GM12878 (cell line): ENCODE measurements around the gene EXOC7. TPM values are rescaled to one million over a fixed set of nuclear protein-coding genes. Genes with fewer than 3 reads are reported as not detected.

Source experiments
- ATAC-seq: fragments of 200-7000 bp; cut with Tn5 transposase; 3 replicates; pipeline ENCODE4 v1.9.1; 2020; ENCODE audit warnings: mild to moderate bottlenecking, moderate library complexity
- BruUV-seq: library from RNA; stranded (reverse); fragments of 400-500 nt; replicated peaks from 2 replicates; lab custom pipeline; 2021; lab: Mats Ljungman, UMichigan
- CTCF ChIA-PET: fragments of 300-600 bp; sonication (Branson Sonifier 250); formaldehyde crosslinking; extraction: SDS; loops from one replicate; lab custom pipeline; 2021; ENCODE audit warnings: inconsistent platforms; lab: Yijun Ruan, JAX
- POLR2A ChIA-PET: fragments of 350-600 bp; formaldehyde crosslinking; extraction: SDS; loops from one replicate; lab custom pipeline; 2021; ENCODE audit warnings: inconsistent platforms; lab: Charles Lee
- RAD21 ChIA-PET: fragments of 300-600 bp; sonication (Branson Sonifier 250); formaldehyde crosslinking; loops from one replicate; lab custom pipeline; 2023; ENCODE audit warnings: antibody characterized with exemption; ENCODE audit not compliant: unreplicated experiment; lab: Charles Lee
- SMC1A ChIA-PET: fragments of 300-600 bp; sonication (Branson Sonifier 250); formaldehyde crosslinking; loops from one replicate; lab custom pipeline; 2023; ENCODE audit not compliant: unreplicated experiment, uncharacterized antibody; lab: Charles Lee
- DNase-seq: peaks from one replicate; pipeline ENCODE4 v3.0.0-alpha.2; 2011; ENCODE audit warnings: low read depth, low spot score
- FAIRE-seq: peaks from 3 replicates; lab custom pipeline; 2011; peaks lifted over from hg19 to GRCh38; lab: Jason Lieb, UNC
- H2AFZ ChIP-seq: 2 replicates; pipeline ENCODE4 v1.6.0; 2011; ENCODE audit warnings: low read depth, low read length, control low read depth; ENCODE audit not compliant: control insufficient read depth
- H3K27ac ChIP-seq: 2 replicates; pipeline ENCODE4 v1.5.1; 2011; ENCODE audit warnings: control low read depth; ENCODE audit not compliant: control insufficient read depth, insufficient read depth
- H3K27me3 ChIP-seq, 2 experiments: replicated peaks in 1 of 2; 2 replicates each; pipeline versions ENCODE4 v1.6.0 to v1.6.1; 2011; ENCODE audit warnings: low read length in 1 of 2; ENCODE audit not compliant: control insufficient read depth in 2 of 2, insufficient read depth in 2 of 2
- H3K36me3 ChIP-seq, 2 experiments: 2 replicates each; pipeline ENCODE4 v1.5.1; 2011; ENCODE audit warnings: low read length in 1 of 2; ENCODE audit not compliant: control insufficient read depth in 2 of 2, insufficient read depth in 2 of 2
- H3K4me1 ChIP-seq: 2 replicates; pipeline ENCODE4 v1.6.1; 2011; ENCODE audit warnings: mild to moderate bottlenecking, low read length, moderate library complexity, mixed read lengths; ENCODE audit not compliant: control insufficient read depth, insufficient read depth
- H3K4me2 ChIP-seq: 2 replicates; pipeline ENCODE4 v1.6.0; 2011; ENCODE audit warnings: control low read depth; ENCODE audit not compliant: control insufficient read depth, insufficient read depth
- H3K4me3 ChIP-seq: fragments of 200-600 bp; sonication (generic); 2 replicates; pipeline ENCODE4 v1.5.1; 2016
- H3K79me2 ChIP-seq: 2 replicates; pipeline ENCODE4 v1.6.0; 2011; ENCODE audit warnings: low read length; ENCODE audit not compliant: control insufficient read depth, insufficient read depth
- H3K9ac ChIP-seq: 2 replicates; pipeline ENCODE4 v1.8.0; 2011; ENCODE audit warnings: low read length, control low read depth, mixed read lengths; ENCODE audit not compliant: control insufficient read depth, insufficient read depth
- H3K9me3 ChIP-seq: replicated peaks from 3 replicates; pipeline ENCODE4 v1.5.1; 2011; ENCODE audit warnings: mild to moderate bottlenecking, low read length; ENCODE audit not compliant: control insufficient read depth, insufficient read depth
- H4K20me1 ChIP-seq: 2 replicates; pipeline ENCODE4 v1.6.0; 2011; ENCODE audit not compliant: control insufficient read depth, insufficient read depth
- CUX1 ChIP-seq: IDR thresholded peaks from 2 replicates; pipeline ENCODE4 v1.6.1; 2012; ENCODE audit warnings: improper control_type of control experiment, low read depth, low read length; ENCODE audit not compliant: insufficient replicate concordance
- HDAC2 ChIP-seq: fragments of 200-600 bp; sonication (generic); IDR thresholded peaks from 2 replicates; pipeline ENCODE4 v1.6.1; 2017
- IKZF2 ChIP-seq, 2 experiments: fragments of 450-650 bp; IDR thresholded peaks; 2 replicates each; pipeline ENCODE4 v1.6.1; 2017; ENCODE audit warnings: mild to moderate bottlenecking in 2 of 2, moderate library complexity in 2 of 2
- ZNF384 ChIP-seq: IDR thresholded peaks from 2 replicates; pipeline ENCODE4 v1.6.1; 2012; ENCODE audit warnings: low read depth, mild to moderate bottlenecking, low read length, improper control_type of control experiment, borderline replicate concordance
- whole genome bisulfite sequencing: methylation state at CpG from one replicate; pipeline ENCODE4 v1.1.6; 2016; ENCODE audit warnings: low lambda C conversion rate; ENCODE audit not compliant: insufficient replicate concordance, insufficient coverage; ENCODE audit errors: missing lambda C conversion rate; 5-methylcytosine and 5-hydroxymethylcytosine counted together
- in situ Hi-C: fragments of 300-500 bp; cut with MboI; formaldehyde crosslinking; loops from 9 replicates; pipeline ENCODE4 v1.14.3; 2018; ENCODE audit warnings: mixed read lengths
- intact Hi-C: fragments of 100-400 bp; cut with micrococcal nuclease; formaldehyde crosslinking; loops from one replicate; pipeline ENCODE4 v1.14.2; 2022; ENCODE audit not compliant: unreplicated experiment
- polyA plus RNA-seq, 11 experiments: library from polyadenylated mRNA; depleted of rRNA in 4 of 11; unstranded in 6 of 11; stranded (reverse) in 5 of 11; fragments of >200 nt; fragmentation: Nextera tagmentation in 4 of 11; fragmentation: Illumina TruSeq in 1 of 11; extraction: Ambion mirVana in 4 of 11; extraction: Trizol in 1 of 11; gene quantifications; 1 replicate in 1 of 11; 2 replicates in 10 of 11; pipeline versions ENCODE4 v1.2.1 to v1.2.3, GENCODE V29; 2011 to 2016; ENCODE audit warnings: inconsistent platforms in 2 of 11, missing spikeins in 2 of 11, low read depth in 1 of 11
- total RNA-seq, 4 experiments: library from RNA; depleted of rRNA in 3 of 4; stranded (reverse); fragments of >200 nt in 3 of 4; fragmentation: Illumina TruSeq in 1 of 4; extraction: Trizol in 1 of 4; gene quantifications; 2 replicates each; pipeline versions ENCODE4 v1.2.1 to v1.2.3, GENCODE V29; 2013 to 2021
- TF ChIP-seq, protein P1 (sequence below): fragments of 450-650 bp; IDR thresholded peaks from 2 replicates; pipeline ENCODE4 v1.6.1; 2016; ENCODE audit warnings: mild to moderate bottlenecking

EXOC7 gene
- total and polyA plus RNA-seq, 10 of the 15 experiments (the other 5 are each of a cell fraction or from before 2014, with no cell fraction given), result 18.8 to 71.3 (median 48.2) TPM

GRCh38 chr17:76091526-76092286 lies 11.9 kb downstream of the EXOC7 start:
- RAD21 ChIA-PET, result no interaction called here
- CTCF ChIA-PET, result no interaction called here

More at GRCh38 chr17:76091526-76092286, 11.9 kb downstream of the EXOC7 start:
- H3K27me3 ChIP-seq, result no peaks in the 10 kb centered on the region
- ATAC-seq, result no peak
- no peaks in the 10 kb centered on the region for H3K4me1 ChIP-seq
- intact Hi-C loops, result no loop called here
- peaks cover 8 to 24% of the 10 kb centered on the region in 2 experiments; a peak in 3 of 4 replicates for H3K36me3 ChIP-seq
- 92% methylated on average over 23 of the region's 23 CpGs for WGBS
- no peaks in the 10 kb centered on the region for H4K20me1 ChIP-seq
- H2AFZ ChIP-seq, result no peak overlapping the region
- H3K27ac ChIP-seq, result no peak overlapping the region
- SMC1A ChIA-PET, result no interaction called here
- H3K4me2 ChIP-seq, result no peak overlapping the region
- POLR2A ChIA-PET, result no interaction called here
- DNase-seq, result no peak
- no peak overlapping the region for H3K9ac ChIP-seq
- in situ Hi-C loops, result no loop called here
- H3K4me3 ChIP-seq, result no peak overlapping the region
- no peaks in the 10 kb centered on the region for H3K9me3 ChIP-seq
- no peak for FAIRE-seq
- TF ChIP-seq HDAC2, result no peak
- TF ChIP-seq CUX1, result no peak
- TF ChIP-seq IKZF2 (IDR thresholded peaks at IDR 0.05), result no peak
- TF ChIP-seq ZNF384, result no peak
- TF ChIP-seq, protein P1, sequence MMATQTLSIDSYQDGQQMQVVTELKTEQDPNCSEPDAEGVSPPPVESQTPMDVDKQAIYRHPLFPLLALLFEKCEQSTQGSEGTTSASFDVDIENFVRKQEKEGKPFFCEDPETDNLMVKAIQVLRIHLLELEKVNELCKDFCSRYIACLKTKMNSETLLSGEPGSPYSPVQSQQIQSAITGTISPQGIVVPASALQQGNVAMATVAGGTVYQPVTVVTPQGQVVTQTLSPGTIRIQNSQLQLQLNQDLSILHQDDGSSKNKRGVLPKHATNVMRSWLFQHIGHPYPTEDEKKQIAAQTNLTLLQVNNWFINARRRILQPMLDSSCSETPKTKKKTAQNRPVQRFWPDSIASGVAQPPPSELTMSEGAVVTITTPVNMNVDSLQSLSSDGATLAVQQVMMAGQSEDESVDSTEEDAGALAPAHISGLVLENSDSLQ, result no peak
- BruUV-seq, result TSS peak; percentile 19
- H3K79me2 ChIP-seq, result no peaks in the 10 kb centered on the region
